Measurements from ENCODE around the gene HSF5. TPM values are rescaled to one million over a fixed set of nuclear protein-coding genes. Genes with fewer than 3 reads are reported as not detected.
A peak's percentile ranks its signal among the peaks of the same experiment; 100 is the strongest.

Gene HSF5
- total and polyA plus RNA-seq, 2 donors (not counting 1 experiment from before 2014, with no cell fraction given): 2.2 to 5.1 TPM

DNA sequence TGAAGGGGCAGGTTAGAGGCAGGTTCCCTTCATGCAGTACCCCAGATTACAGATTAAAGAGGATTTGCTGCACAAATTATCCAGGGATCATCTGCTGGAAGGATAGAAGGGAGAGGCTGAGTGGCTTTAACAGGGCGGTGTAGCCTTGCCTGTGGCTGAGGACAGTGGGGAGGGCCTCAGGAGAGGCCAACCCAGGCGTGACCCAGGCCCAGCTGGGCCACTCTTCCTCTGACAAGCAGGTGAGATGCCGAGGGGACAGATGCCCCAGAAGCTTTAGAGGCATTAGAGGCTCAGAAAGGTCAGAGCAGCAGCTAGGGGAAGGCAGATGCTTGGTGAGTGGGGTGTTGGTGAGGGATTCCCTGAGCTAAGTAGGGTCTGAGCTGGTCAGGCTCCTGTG is 44.3 kb upstream of the HSF5 start:
- 67% methylated on average over 3 of the region's 3 CpGs for WGBS (ENCODE audit: insufficient coverage)
- peak overlapping the region; percentile 93 for H3K4me2 ChIP-seq (replicated peaks; ENCODE audit: low read depth, low read length, poor library complexity, severe bottlenecking)
- no peaks in the 10 kb centered on the region for H3K9me3 Mint-ChIP-seq (ENCODE audit: insufficient read depth)
- CTCF ChIA-PET: interaction anchor here (0.9 to 1.9 kb wide), 2 partner anchors 178 to 474 kb away, joined by 3 to 7 read pairs; no protein-coding TSS in a partner anchor
- no peak overlapping the region for H3K27ac Mint-ChIP-seq
- POLR2A ChIA-PET: interaction anchor here (1.5 kb wide), 1 partner anchor 314 kb away, joined by 3 read pairs; the partner anchor contains the start of gene MKS1
- peak overlapping the region; percentile 81 for H2AFZ ChIP-seq (ENCODE audit: insufficient read depth, low read depth, low read length, poor library complexity, severe bottlenecking)
- no peak overlapping the region for H3K27ac ChIP-seq (ENCODE audit: low read length in 2 of 2)
- no peak for ATAC-seq (ENCODE audit: low read depth)
- intact Hi-C loops (cut with micrococcal nuclease): loop anchor here (1.0 to 5.0 kb wide), 4 partner anchors 14 to 470 kb away; partner anchors contain the start of genes RAD51C and TEX14
- peak overlapping the region; percentile 67 for H3K9ac ChIP-seq (ENCODE audit: low read length)
- H3K36me3 ChIP-seq (replicated peaks in 1 of 2; ENCODE audit: control extremely low read depth in 1 of 2, control insufficient read depth in 1 of 2, extremely low read depth in 1 of 2, insufficient read depth in 2 of 2, low read length in 1 of 2): no peaks in the 10 kb centered on the region
- H3K4me1 ChIP-seq (ENCODE audit: control insufficient read depth in 2 of 2, insufficient read depth in 2 of 2, low read length in 2 of 2): peaks cover 12 to 13% of the 10 kb centered on the region in 2 donors
- H4K20me1 ChIP-seq (ENCODE audit: control insufficient read depth, insufficient read depth, low read length, poor library complexity, severe bottlenecking): no peaks in the 10 kb centered on the region
- peaks cover 0 to 57% (median 15%) of the 10 kb centered on the region in 4 experiments for H3K27me3 ChIP-seq (replicated peaks in 1 of 4; ENCODE audit: control extremely low read depth in 1 of 4, control insufficient read depth in 3 of 4, insufficient read depth in 4 of 4, low read length in 3 of 4)
- H3K4me3 ChIP-seq (ENCODE audit: control extremely low read depth in 1 of 5, extremely low read depth in 1 of 5, insufficient read depth in 1 of 5, low read depth in 2 of 5, low read length in 4 of 5): peak overlapping the region in 1 of 5 experiments; percentile 63
- H3K79me2 ChIP-seq (ENCODE audit: control insufficient read depth, insufficient read depth, low read length): no peaks in the 10 kb centered on the region
- H3K9me3 ChIP-seq (ENCODE audit: control extremely low read depth in 1 of 3, control insufficient read depth in 2 of 3, insufficient read depth in 1 of 3, low read length in 2 of 3): no peaks in the 10 kb centered on the region
- H3K4me3 Mint-ChIP-seq: peak overlapping the region; percentile 76
- TF ChIP-seq, protein P1, sequence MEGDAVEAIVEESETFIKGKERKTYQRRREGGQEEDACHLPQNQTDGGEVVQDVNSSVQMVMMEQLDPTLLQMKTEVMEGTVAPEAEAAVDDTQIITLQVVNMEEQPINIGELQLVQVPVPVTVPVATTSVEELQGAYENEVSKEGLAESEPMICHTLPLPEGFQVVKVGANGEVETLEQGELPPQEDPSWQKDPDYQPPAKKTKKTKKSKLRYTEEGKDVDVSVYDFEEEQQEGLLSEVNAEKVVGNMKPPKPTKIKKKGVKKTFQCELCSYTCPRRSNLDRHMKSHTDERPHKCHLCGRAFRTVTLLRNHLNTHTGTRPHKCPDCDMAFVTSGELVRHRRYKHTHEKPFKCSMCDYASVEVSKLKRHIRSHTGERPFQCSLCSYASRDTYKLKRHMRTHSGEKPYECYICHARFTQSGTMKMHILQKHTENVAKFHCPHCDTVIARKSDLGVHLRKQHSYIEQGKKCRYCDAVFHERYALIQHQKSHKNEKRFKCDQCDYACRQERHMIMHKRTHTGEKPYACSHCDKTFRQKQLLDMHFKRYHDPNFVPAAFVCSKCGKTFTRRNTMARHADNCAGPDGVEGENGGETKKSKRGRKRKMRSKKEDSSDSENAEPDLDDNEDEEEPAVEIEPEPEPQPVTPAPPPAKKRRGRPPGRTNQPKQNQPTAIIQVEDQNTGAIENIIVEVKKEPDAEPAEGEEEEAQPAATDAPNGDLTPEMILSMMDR (IDR thresholded peaks at IDR 0.05): no peak
- TF ChIP-seq EZH2 (IDR thresholded peaks at IDR 0.05; ENCODE audit: borderline replicate concordance, insufficient read depth, low read depth, low read length, poor library complexity, severe bottlenecking): no peak
- peaks cover 45% of the 10 kb centered on the region for H3K27me3 Mint-ChIP-seq
- peaks cover 5% of the 10 kb centered on the region for H3K4me1 Mint-ChIP-seq
- no peak for DNase-seq
